Thyroid gland (tissue), 4 donors: ENCODE measurements around the gene COX8C. TPM values are rescaled to one million over a fixed set of nuclear protein-coding genes. Genes with fewer than 3 reads are reported as not detected.

Experiments
- DNase-seq, 2 donors: peaks; one replicate each; pipeline ENCODE4 v3.0.0-alpha.2; 2019
- H3K27ac ChIP-seq, 3 donors: fragments of 200-600 bp; sonication (generic); 1 replicate in 2 of 3; 2 replicates in 1 of 3; pipeline ENCODE4 v1.5.1; 2016 to 2019; ENCODE audit warnings: mild to moderate bottlenecking in 1 of 3, moderate library complexity in 1 of 3
- H3K27me3 ChIP-seq: fragments of 200-600 bp; sonication (generic); one replicate; pipeline ENCODE4 v1.5.1; 2019
- H3K36me3 ChIP-seq, 2 donors: fragments of 200-600 bp; sonication (generic); one replicate each; pipeline ENCODE4 v1.5.1; 2016 to 2019
- H3K4me1 ChIP-seq, 2 donors: fragments of 200-600 bp; sonication (generic); one replicate each; pipeline ENCODE4 v1.5.1; 2017 to 2019
- H3K4me3 ChIP-seq, 3 donors: fragments of 200-600 bp; sonication (generic); replicated peaks in 1 of 3; 1 replicate in 2 of 3; 2 replicates in 1 of 3; pipeline ENCODE4 v1.5.1; 2016; ENCODE audit warnings: mild to moderate bottlenecking in 1 of 3
- H3K9me3 ChIP-seq: fragments of 200-600 bp; sonication (generic); one replicate; pipeline ENCODE4 v1.5.1; 2017
- POLR2A ChIP-seq, 2 donors: fragments of 450-650 bp; IDR thresholded peaks; one replicate each; pipeline ENCODE4 v1.6.1; 2017; ENCODE audit warnings: antibody characterized with exemption in 2 of 2, mild to moderate bottlenecking in 2 of 2, moderate library complexity in 1 of 2
- WGBS, 2 donors: methylation state at CpG; one replicate each; pipeline ENCODE4 v1.1.5; 2017; 5-methylcytosine and 5-hydroxymethylcytosine counted together
- intact Hi-C: fragments of 100-400 bp; cut with DNase I; formaldehyde crosslinking; loops from one replicate; pipeline ENCODE4 v1.15.1; 2023
- total RNA-seq, 4 donors: library from RNA; depleted of rRNA; stranded (reverse); fragments of >200 nt; gene quantifications; one replicate each; pipeline ENCODE4 v1.2.3, GENCODE V29; 2016
- TF ChIP-seq, protein P1 (sequence below), 6 experiments: fragments of 200-600 bp in 3 of 6; fragments of 450-650 bp in 3 of 6; sonication (generic) in 3 of 6; IDR thresholded peaks; one replicate each; pipeline ENCODE4 v1.5.1; 2016 to 2019; ENCODE audit warnings: antibody characterized with exemption in 6 of 6, mild to moderate bottlenecking in 2 of 6, inconsistent platforms in 1 of 6, moderate library complexity in 1 of 6

Gene COX8C
- total RNA-seq, 4 donors from 2014 or later, result not detected

DNA sequence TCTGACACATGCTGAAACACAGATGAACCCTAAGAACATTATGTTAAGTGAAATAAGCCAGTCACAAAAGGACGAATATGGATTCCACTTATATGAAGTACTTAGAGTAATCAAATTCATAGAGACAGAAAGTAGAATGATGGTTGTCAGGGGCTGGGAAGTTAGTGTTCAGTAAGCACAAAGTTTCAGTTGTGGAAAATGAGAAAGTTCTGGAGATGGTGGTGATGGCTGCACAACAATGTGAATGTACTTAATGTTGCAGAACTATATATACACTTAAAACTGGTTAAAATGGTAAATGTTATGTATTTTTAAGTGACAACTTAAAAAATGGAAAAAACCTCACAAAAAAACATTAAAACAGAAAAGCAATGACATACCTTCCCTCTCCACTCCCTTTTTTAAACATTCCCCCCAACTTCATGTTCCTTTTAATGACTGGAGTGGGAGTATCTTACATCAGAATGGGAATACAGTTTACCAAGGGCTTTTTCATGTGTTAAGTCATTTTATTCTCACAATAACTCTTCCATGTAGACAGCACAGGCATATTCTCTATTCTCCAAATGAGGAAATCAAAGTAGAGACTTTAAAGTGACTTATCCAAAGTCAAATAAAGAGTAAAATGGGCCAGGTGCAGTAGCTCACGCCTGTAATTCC is 38.2 kb upstream of the COX8C start:
- 90 to 94% methylated on average over 2 of the region's 2 CpGs for WGBS, 2 donors
- no peak for TF ChIP-seq POLR2A (IDR thresholded peaks at IDR 0.05)
- TF ChIP-seq, protein P1, sequence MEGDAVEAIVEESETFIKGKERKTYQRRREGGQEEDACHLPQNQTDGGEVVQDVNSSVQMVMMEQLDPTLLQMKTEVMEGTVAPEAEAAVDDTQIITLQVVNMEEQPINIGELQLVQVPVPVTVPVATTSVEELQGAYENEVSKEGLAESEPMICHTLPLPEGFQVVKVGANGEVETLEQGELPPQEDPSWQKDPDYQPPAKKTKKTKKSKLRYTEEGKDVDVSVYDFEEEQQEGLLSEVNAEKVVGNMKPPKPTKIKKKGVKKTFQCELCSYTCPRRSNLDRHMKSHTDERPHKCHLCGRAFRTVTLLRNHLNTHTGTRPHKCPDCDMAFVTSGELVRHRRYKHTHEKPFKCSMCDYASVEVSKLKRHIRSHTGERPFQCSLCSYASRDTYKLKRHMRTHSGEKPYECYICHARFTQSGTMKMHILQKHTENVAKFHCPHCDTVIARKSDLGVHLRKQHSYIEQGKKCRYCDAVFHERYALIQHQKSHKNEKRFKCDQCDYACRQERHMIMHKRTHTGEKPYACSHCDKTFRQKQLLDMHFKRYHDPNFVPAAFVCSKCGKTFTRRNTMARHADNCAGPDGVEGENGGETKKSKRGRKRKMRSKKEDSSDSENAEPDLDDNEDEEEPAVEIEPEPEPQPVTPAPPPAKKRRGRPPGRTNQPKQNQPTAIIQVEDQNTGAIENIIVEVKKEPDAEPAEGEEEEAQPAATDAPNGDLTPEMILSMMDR (IDR thresholded peaks at IDR 0.05), result no peak

DNA sequence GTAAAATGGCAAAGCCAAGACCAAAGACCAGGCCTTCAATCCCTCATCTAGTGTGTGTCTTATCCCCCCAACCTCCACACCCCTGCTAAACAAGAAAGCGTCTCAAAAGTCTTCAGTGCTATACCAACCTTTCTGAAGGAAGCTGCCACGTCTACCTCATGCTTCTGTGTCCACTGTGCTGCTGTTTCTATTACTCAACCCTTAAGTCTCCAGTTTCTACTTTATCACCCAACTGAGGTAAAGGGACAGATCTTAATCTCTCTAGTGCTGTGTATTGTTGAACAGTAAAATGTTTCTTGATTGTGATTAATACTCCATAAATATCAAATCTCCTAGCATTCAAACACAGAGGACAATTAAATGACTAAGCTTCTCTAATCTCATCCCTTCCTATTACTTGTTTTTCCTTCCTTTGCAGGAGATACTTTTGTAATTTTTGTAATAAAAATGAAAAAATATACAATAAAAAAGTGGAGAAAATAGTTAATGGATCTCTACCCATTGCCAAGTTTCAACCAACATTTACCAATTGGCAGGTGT is 37.5 kb upstream of the COX8C start:
- no peaks in the 10 kb centered on the region for H3K36me3 ChIP-seq
- H3K27me3 ChIP-seq, result no peaks in the 10 kb centered on the region
- TF ChIP-seq, protein P1 (IDR thresholded peaks at IDR 0.05), result no peak
- TF ChIP-seq POLR2A (IDR thresholded peaks at IDR 0.05), result no peak
- intact Hi-C loops, result no loop called here
- H3K4me3 ChIP-seq, result no peak overlapping the region
- H3K27ac ChIP-seq, result no peak overlapping the region
- no peak for DNase-seq
- WGBS, 2 donors, result 81 to 86% methylated on average over 2 of the region's 2 CpGs
- H3K4me1 ChIP-seq, result peaks cover 6 to 11% of the 10 kb centered on the region in 2 donors
- H3K9me3 ChIP-seq, result no peaks in the 10 kb centered on the region

More for the DNA sequence above, 38.2 kb upstream of the COX8C start:
- H3K36me3 ChIP-seq, result no peaks in the 10 kb centered on the region
- no peaks in the 10 kb centered on the region for H3K9me3 ChIP-seq
- H3K27ac ChIP-seq, result no peak overlapping the region
- no peaks in the 10 kb centered on the region for H3K27me3 ChIP-seq
- DNase-seq, result no peak
- no peak overlapping the region for H3K4me3 ChIP-seq
- peaks cover 7 to 18% of the 10 kb centered on the region in 2 donors for H3K4me1 ChIP-seq
- intact Hi-C loops, result no loop called here

DNA sequence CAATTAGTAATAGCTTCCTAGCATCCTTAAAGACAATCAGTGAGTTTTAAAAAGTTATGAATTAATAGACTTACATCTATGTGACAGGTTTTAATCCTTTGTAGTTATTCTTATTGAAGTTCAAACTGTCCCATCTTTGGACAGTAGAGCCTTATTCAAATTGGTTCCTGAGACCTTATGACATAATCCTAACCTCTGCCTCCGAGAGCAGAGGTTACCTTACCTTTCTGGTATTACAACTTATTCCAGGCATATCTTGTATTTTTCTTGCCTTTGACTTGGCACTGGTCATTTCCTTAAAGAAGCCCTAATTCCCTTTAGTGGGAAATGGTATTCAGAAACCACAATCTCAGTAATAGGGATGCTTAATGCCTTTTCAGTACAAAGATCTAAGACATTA is 35.9 kb upstream of the COX8C start:
- 82 to 92% methylated on average over 1 of the region's 1 CpG for WGBS, 2 donors
- intact Hi-C loops, result no loop called here
- TF ChIP-seq POLR2A (IDR thresholded peaks at IDR 0.05), result no peak
- TF ChIP-seq, protein P1 (IDR thresholded peaks at IDR 0.05), result no peak

DNA sequence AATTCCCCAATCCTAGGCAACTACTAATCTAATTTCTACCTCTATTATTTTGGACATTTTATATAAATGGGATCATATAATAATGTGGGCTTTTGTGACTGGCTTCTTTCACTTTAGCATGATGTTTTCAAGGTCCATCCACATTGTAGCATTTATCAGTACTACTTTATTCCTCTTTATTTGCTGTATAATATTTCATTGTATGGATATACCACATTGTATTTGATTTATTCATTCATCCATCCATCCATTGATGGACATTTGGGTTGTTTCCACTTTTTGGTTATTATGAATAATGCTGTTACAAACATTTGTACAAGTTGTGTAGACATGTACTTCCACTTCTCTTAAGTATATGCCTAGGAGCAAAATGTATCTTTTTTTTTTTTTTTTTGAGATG is 31.4 kb upstream of the COX8C start:
- H3K9me3 ChIP-seq, result no peaks in the 10 kb centered on the region
- TF ChIP-seq, protein P1 (IDR thresholded peaks at IDR 0.05), result no peak
- no peak for TF ChIP-seq POLR2A (IDR thresholded peaks at IDR 0.05)
- intact Hi-C loops, result no loop called here
- peaks cover 45 to 47% of the 10 kb centered on the region in 2 donors for H3K4me1 ChIP-seq
- H3K4me3 ChIP-seq, result no peak overlapping the region
- H3K27ac ChIP-seq, result no peak overlapping the region
- no peaks in the 10 kb centered on the region for H3K27me3 ChIP-seq
- no peak for DNase-seq
- no peaks in the 10 kb centered on the region for H3K36me3 ChIP-seq

More for the DNA sequence above, 35.9 kb upstream of the COX8C start:
- H3K4me3 ChIP-seq, result no peak overlapping the region
- H3K27me3 ChIP-seq, result no peaks in the 10 kb centered on the region
- no peaks in the 10 kb centered on the region for H3K9me3 ChIP-seq
- DNase-seq, result no peak
- peaks cover 6 to 11% of the 10 kb centered on the region in 2 donors for H3K4me1 ChIP-seq
- H3K27ac ChIP-seq, result no peak overlapping the region
- no peaks in the 10 kb centered on the region for H3K36me3 ChIP-seq

DNA sequence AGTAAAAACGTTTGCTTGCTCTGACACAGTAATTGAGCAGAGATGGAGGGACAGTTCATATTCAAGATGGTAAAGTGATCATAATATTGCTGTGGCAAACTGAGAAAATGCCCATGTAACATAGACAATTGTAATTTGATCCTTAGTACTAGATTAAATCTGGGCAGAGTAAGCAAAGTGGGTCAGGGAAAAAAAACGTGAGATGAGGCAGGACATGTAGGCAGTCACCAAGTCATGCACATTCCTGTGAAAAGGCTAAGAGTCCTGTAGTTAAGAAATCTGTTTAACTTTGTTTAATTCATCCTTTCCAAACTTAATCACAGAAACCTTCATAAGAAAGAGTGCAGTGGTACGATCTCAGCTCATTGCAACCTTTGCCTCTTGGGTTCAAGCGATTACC is 30.3 kb upstream of the COX8C start:
- Histone ChIP-seq H3K36me3 (no peaks in the 10 kb centered on the region), H3K4me1 (peaks cover 41 to 50% of the 10 kb centered on the region in 2 donors), H3K9me3 (no peaks in the 10 kb centered on the region), H3K27ac (no peak overlapping the region), H3K27me3 (no peaks in the 10 kb centered on the region), H3K4me3 (no peak overlapping the region)
- intact Hi-C loops, result no loop called here
- WGBS, 2 donors, result 75 to 76% methylated on average over 4 of the region's 4 CpGs
- TF ChIP-seq POLR2A (IDR thresholded peaks at IDR 0.05), result no peak
- TF ChIP-seq, protein P1 (IDR thresholded peaks at IDR 0.05), result no peak
- no peak for DNase-seq
